ENCODE data around the gene SPSB2. TPM values are rescaled to one million over a fixed set of nuclear protein-coding genes. Genes with fewer than 3 reads are reported as not detected.
"Not testable (repeated sequence)": the region's sequence is repeated elsewhere in the genome, so short reads cannot be mapped to it uniquely, and the experiment has no call there.

SPSB2 gene
- total RNA-seq, 4 donors from 2014 or later: 4.3 to 15.8 (median 7.9) TPM

- no peak for TF ChIP-seq CTCF (IDR thresholded peaks at IDR 0.05)
- no peak for TF ChIP-seq POLR2A (IDR thresholded peaks at IDR 0.05)
- Histone ChIP-seq H3K4me3 (no peak overlapping the region), H3K27me3 (no peaks in the 10 kb centered on the region), H3K27ac (no peak overlapping the region), H3K9me3 (no peaks in the 10 kb centered on the region), H3K4me1 (peaks cover 0 to 16% (median 3%) of the 10 kb centered on the region in 3 donors), H3K36me3 (no peaks in the 10 kb centered on the region)
- no peak for DNase-seq
- intact Hi-C loops (cut with DNase I): no loop called here
- WGBS, 2 donors: 68 to 73% methylated on average over 4 to 5 of the region's 5 CpGs
Observed at GRCh38 chr12:6899427-6899826, 26.3 kb upstream of the SPSB2 start.

GRCh38 chr12:6896846-6897435 lies 23.8 kb upstream of the SPSB2 start:
- Histone ChIP-seq H3K27ac (no peak overlapping the region), H3K4me1 (peaks cover 0 to 11% (median 0%) of the 10 kb centered on the region in 3 donors), H3K4me3 (no peak overlapping the region), H3K36me3 (no peaks in the 10 kb centered on the region), H3K27me3 (no peaks in the 10 kb centered on the region), H3K9me3 (no peaks in the 10 kb centered on the region)
- TF ChIP-seq POLR2A (IDR thresholded peaks at IDR 0.05) (no peak), CTCF (IDR thresholded peaks at IDR 0.05) (no peak)
- 69 to 81% methylated on average over 6 of the region's 6 CpGs for WGBS, 2 donors
- DNase-seq: no peak
- intact Hi-C loops (cut with DNase I): no loop called here

- Histone ChIP-seq H3K9me3 (no peaks in the 10 kb centered on the region), H3K4me1 (peaks cover 3 to 15% (median 3%) of the 10 kb centered on the region in 3 donors), H3K27ac (no peak overlapping the region), H3K4me3 (no peak overlapping the region), H3K27me3 (no peaks in the 10 kb centered on the region), H3K36me3 (no peaks in the 10 kb centered on the region)
- WGBS, 2 donors: 72 to 91% methylated on average over 3 of the region's 3 CpGs
- intact Hi-C loops (cut with DNase I): no loop called here
- no peak for TF ChIP-seq CTCF (IDR thresholded peaks at IDR 0.05)
- TF ChIP-seq POLR2A (IDR thresholded peaks at IDR 0.05): no peak
- DNase-seq: no peak
Observed at GRCh38 chr12:6894321-6894720, 21.2 kb upstream of the SPSB2 start.

- H3K27me3 ChIP-seq: not testable (repeated sequence)
Observed at GRCh38 chr12:6892683-6893082, 19.6 kb upstream of the SPSB2 start.

GRCh38 chr12:6891646-6892001 lies 18.5 kb upstream of the SPSB2 start:
- Histone ChIP-seq H3K9me3 (no peaks in the 10 kb centered on the region), H3K27me3 (no peaks in the 10 kb centered on the region), H3K4me1 (peaks cover 3 to 40% (median 6%) of the 10 kb centered on the region in 3 donors), H3K4me3 (peak overlapping the region; percentile 29 to 61 (median 50)), H3K36me3 (no peaks in the 10 kb centered on the region), H3K27ac (peak overlapping the region; percentile 86 to 92 (median 88))
- intact Hi-C loops (cut with DNase I): no loop called here
- WGBS, 2 donors: 79 to 97% methylated on average over 4 to 5 of the region's 5 CpGs
- TF ChIP-seq POLR2A (IDR thresholded peaks at IDR 0.05) (no peak), CTCF (IDR thresholded peaks at IDR 0.05) (no peak)
- DNase-seq: no peak

More at GRCh38 chr12:6892683-6893082, 19.6 kb upstream of the SPSB2 start:
- H3K4me3 ChIP-seq; H3K9me3 ChIP-seq; intact Hi-C loops (cut with DNase I); H3K27ac ChIP-seq; H3K36me3 ChIP-seq; DNase-seq: not testable (repeated sequence)
- peaks cover 3 to 29% (median 6%) of the 10 kb centered on the region in 3 donors for H3K4me1 ChIP-seq
- WGBS, 2 donors: 75 to 93% methylated on average over 3 of the region's 3 CpGs

Data from esophagus squamous epithelium (tissue), 5 donors.